HUES48 (cell line): Measurements from ENCODE around the gene OR10Z1.

Source experiments
- H3K27ac ChIP-seq: one replicate; pipeline ENCODE4 v1.7.0; 2013; ENCODE audit warnings: low read depth, low read length, inconsistent platforms
- H3K27me3 ChIP-seq: 2 replicates; pipeline ENCODE4 v1.6.1; 2013; ENCODE audit warnings: mild to moderate bottlenecking, low read length; ENCODE audit not compliant: control insufficient read depth, insufficient read depth
- H3K36me3 ChIP-seq: 2 replicates; pipeline ENCODE4 v1.6.1; 2013; ENCODE audit warnings: low read length; ENCODE audit not compliant: control insufficient read depth, insufficient read depth
- H3K4me1 ChIP-seq: 2 replicates; pipeline ENCODE4 v1.6.1; 2013; ENCODE audit warnings: mild to moderate bottlenecking, low read length; ENCODE audit not compliant: control insufficient read depth, insufficient read depth
- H3K4me3 ChIP-seq: 2 replicates; pipeline ENCODE4 v1.5.1; 2013; ENCODE audit warnings: mild to moderate bottlenecking, low read depth, low read length
- H3K9ac ChIP-seq: 2 replicates; pipeline ENCODE4 v1.6.1; 2013; ENCODE audit warnings: mild to moderate bottlenecking, low read depth, low read length, moderate library complexity
- H3K9me3 ChIP-seq: 2 replicates; pipeline ENCODE4 v1.6.1; 2013; ENCODE audit warnings: low read length; ENCODE audit not compliant: control insufficient read depth, insufficient read depth

OR10Z1 gene

GRCh38 chr1:158611916-158612315, 6.8 kb downstream of the OR10Z1 start:
- peaks cover 7% of the 10 kb centered on the region for H3K4me1 ChIP-seq

GRCh38 chr1:158613764-158614163, 8.7 kb downstream of the OR10Z1 start:
- Histone ChIP-seq H3K36me3 (no peaks in the 10 kb centered on the region), H3K27ac (no peak overlapping the region), H3K4me1 (no peaks in the 10 kb centered on the region), H3K9me3 (no peaks in the 10 kb centered on the region), H3K9ac (no peak overlapping the region), H3K4me3 (no peak overlapping the region), H3K27me3 (no peaks in the 10 kb centered on the region)

More at GRCh38 chr1:158611916-158612315, 6.8 kb downstream of the OR10Z1 start:
- Histone ChIP-seq H3K4me3 (no peak overlapping the region), H3K27me3 (no peaks in the 10 kb centered on the region), H3K9me3 (no peaks in the 10 kb centered on the region), H3K36me3 (no peaks in the 10 kb centered on the region), H3K9ac (no peak overlapping the region), H3K27ac (no peak overlapping the region)

- H3K9ac ChIP-seq, result no peak overlapping the region
- no peaks in the 10 kb centered on the region for H3K27me3 ChIP-seq
- no peaks in the 10 kb centered on the region for H3K4me1 ChIP-seq
- H3K36me3 ChIP-seq, result no peaks in the 10 kb centered on the region
- H3K9me3 ChIP-seq, result peaks cover 3% of the 10 kb centered on the region; the same call in 1 of the 2 replicates
- H3K4me3 ChIP-seq, result no peak overlapping the region
- no peak overlapping the region for H3K27ac ChIP-seq
Observed at GRCh38 chr1:158638146-158638545, 33.1 kb downstream of the OR10Z1 start.

- Histone ChIP-seq H3K27ac (no peak overlapping the region), H3K4me3 (no peak overlapping the region), H3K4me1 (no peaks in the 10 kb centered on the region), H3K27me3 (no peaks in the 10 kb centered on the region), H3K9me3 (no peaks in the 10 kb centered on the region; the same call in 1 of the 2 replicates), H3K36me3 (no peaks in the 10 kb centered on the region), H3K9ac (no peak overlapping the region)
Observed at GRCh38 chr1:158638904-158639303, 33.8 kb downstream of the OR10Z1 start.

GRCh38 chr1:158644449-158644848, 39.4 kb downstream of the OR10Z1 start:
- Histone ChIP-seq H3K4me3 (no peak overlapping the region), H3K27me3 (no peaks in the 10 kb centered on the region), H3K27ac (no peak overlapping the region), H3K9ac (no peak overlapping the region), H3K36me3 (no peaks in the 10 kb centered on the region), H3K4me1 (no peaks in the 10 kb centered on the region), H3K9me3 (no peaks in the 10 kb centered on the region)

GRCh38 chr1:158646465-158646864, 41.4 kb downstream of the OR10Z1 start:
- H3K9ac ChIP-seq, result no peak overlapping the region
- no peaks in the 10 kb centered on the region for H3K9me3 ChIP-seq
- H3K27me3 ChIP-seq, result no peaks in the 10 kb centered on the region
- H3K27ac ChIP-seq, result no peak overlapping the region
- no peak overlapping the region for H3K4me3 ChIP-seq
- H3K36me3 ChIP-seq, result no peaks in the 10 kb centered on the region
- no peaks in the 10 kb centered on the region for H3K4me1 ChIP-seq

- Histone ChIP-seq H3K9ac (no peak overlapping the region), H3K9me3 (no peaks in the 10 kb centered on the region), H3K36me3 (no peaks in the 10 kb centered on the region), H3K27ac (no peak overlapping the region), H3K4me1 (no peaks in the 10 kb centered on the region), H3K4me3 (no peak overlapping the region), H3K27me3 (no peaks in the 10 kb centered on the region)
Observed at GRCh38 chr1:158649052-158649451, 44.0 kb downstream of the OR10Z1 start.

- Histone ChIP-seq H3K27ac (no peak overlapping the region), H3K9me3 (no peaks in the 10 kb centered on the region), H3K4me1 (no peaks in the 10 kb centered on the region), H3K4me3 (no peak overlapping the region), H3K36me3 (no peaks in the 10 kb centered on the region), H3K9ac (no peak overlapping the region), H3K27me3 (no peaks in the 10 kb centered on the region)
Observed at GRCh38 chr1:158652721-158653334, 47.8 kb downstream of the OR10Z1 start.

- no peak overlapping the region for H3K4me3 ChIP-seq
- H3K9me3 ChIP-seq, result no peaks in the 10 kb centered on the region
- H3K27ac ChIP-seq, result no peak overlapping the region
- no peaks in the 10 kb centered on the region for H3K36me3 ChIP-seq
- H3K27me3 ChIP-seq, result no peaks in the 10 kb centered on the region
- H3K4me1 ChIP-seq, result no peaks in the 10 kb centered on the region
- H3K9ac ChIP-seq, result no peak overlapping the region
Observed at GRCh38 chr1:158654086-158654485, 49.0 kb downstream of the OR10Z1 start.

GRCh38 chr1:158654571-158654970, 49.5 kb downstream of the OR10Z1 start:
- Histone ChIP-seq H3K9me3 (no peaks in the 10 kb centered on the region), H3K9ac (no peak overlapping the region), H3K27me3 (no peaks in the 10 kb centered on the region), H3K4me1 (no peaks in the 10 kb centered on the region), H3K4me3 (no peak overlapping the region), H3K36me3 (no peaks in the 10 kb centered on the region), H3K27ac (no peak overlapping the region)
